Nephron (organoid): Measurements from ENCODE around the gene EXOSC3.
"Not testable (repeated sequence)": the region's sequence is repeated elsewhere in the genome, so short reads cannot be mapped to it uniquely, and the experiment has no call there.

ENCODE experiments used
- H3K27ac Mint-ChIP-seq, 3 experiments: 2 replicates each; pipeline ENCODE4 v1.8.0; 2020; ENCODE audit warnings: mixed read lengths in 3 of 3, mild to moderate bottlenecking in 2 of 3, moderate library complexity in 1 of 3
- H3K27me3 Mint-ChIP-seq: 2 replicates; pipeline ENCODE4 v1.8.0; 2021; ENCODE audit warnings: low read depth, mild to moderate bottlenecking, moderate library complexity, mixed read lengths
- H3K36me3 Mint-ChIP-seq: 2 replicates; pipeline ENCODE4 v1.8.0; 2020; ENCODE audit warnings: low read depth, mixed read lengths
- H3K4me1 Mint-ChIP-seq: 2 replicates; pipeline ENCODE4 v1.8.0; 2020; ENCODE audit warnings: mixed read lengths
- H3K4me3 Mint-ChIP-seq, 3 experiments: 2 replicates each; pipeline ENCODE4 v1.8.0; 2020; ENCODE audit warnings: mild to moderate bottlenecking in 3 of 3, mixed read lengths in 3 of 3, moderate library complexity in 2 of 3
- H3K9me3 Mint-ChIP-seq: 2 replicates; pipeline ENCODE4 v1.8.0; 2020; ENCODE audit warnings: mixed read lengths
- TF ChIP-seq, protein P1 (sequence below), 3 experiments: fragments of 200-600 bp; sonication (generic); IDR thresholded peaks; one replicate each; pipeline ENCODE4 v1.5.0; 2021; ENCODE audit warnings: antibody characterized with exemption in 3 of 3; ENCODE audit not compliant: unreplicated experiment in 3 of 3

EXOSC3 gene

DNA sequence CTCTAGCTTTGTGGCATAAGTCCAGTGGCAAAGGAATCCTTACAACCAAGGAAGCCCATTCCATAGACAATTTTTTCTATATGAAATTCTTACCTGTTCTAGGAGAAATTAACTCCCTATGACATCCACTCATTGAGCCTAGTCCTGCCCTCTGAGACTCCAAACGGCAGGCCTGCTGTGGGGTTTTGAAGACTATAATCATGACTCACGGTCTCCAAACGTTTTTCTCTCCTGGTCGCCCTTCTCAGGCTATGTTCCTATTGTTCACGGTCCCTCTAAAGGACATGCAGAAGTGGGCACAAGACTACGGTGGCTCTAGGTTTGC lies 611 bp downstream of the EXOSC3 start:
- Mint-ChIP-seq H3K4me1 (peaks cover 21% of the 10 kb centered on the region), H3K9me3 (no peaks in the 10 kb centered on the region), H3K36me3 (peaks cover 39% of the 10 kb centered on the region), H3K27me3 (no peaks in the 10 kb centered on the region), H3K4me3 (peak overlapping the region; percentile 99 to 100 (median 99)), H3K27ac (peak overlapping the region in 2 of 3 experiments; percentile 85 to 95)
- TF ChIP-seq, protein P1, sequence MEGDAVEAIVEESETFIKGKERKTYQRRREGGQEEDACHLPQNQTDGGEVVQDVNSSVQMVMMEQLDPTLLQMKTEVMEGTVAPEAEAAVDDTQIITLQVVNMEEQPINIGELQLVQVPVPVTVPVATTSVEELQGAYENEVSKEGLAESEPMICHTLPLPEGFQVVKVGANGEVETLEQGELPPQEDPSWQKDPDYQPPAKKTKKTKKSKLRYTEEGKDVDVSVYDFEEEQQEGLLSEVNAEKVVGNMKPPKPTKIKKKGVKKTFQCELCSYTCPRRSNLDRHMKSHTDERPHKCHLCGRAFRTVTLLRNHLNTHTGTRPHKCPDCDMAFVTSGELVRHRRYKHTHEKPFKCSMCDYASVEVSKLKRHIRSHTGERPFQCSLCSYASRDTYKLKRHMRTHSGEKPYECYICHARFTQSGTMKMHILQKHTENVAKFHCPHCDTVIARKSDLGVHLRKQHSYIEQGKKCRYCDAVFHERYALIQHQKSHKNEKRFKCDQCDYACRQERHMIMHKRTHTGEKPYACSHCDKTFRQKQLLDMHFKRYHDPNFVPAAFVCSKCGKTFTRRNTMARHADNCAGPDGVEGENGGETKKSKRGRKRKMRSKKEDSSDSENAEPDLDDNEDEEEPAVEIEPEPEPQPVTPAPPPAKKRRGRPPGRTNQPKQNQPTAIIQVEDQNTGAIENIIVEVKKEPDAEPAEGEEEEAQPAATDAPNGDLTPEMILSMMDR (IDR thresholded peaks at IDR 0.05; ENCODE audit: unreplicated experiment in 3 of 3): no peak

DNA sequence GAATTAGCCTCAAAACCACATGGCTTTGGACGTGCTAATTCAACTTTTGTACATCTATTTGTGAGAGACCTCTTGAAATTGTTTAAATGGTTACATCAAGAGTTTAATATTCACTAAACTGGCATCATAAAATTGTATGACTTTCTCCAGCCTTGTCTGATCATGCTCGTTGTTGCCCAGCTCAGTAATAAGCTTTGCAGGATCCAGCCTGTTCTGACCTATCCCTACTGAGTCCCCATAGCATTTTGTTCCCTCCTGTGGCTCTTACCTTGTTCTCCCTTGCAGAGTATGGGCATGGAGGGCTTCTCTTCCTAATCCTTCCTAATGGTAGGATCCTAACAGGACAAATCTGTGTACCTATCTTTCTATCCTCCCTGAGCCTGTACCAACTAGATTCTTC lies 6.3 kb downstream of the EXOSC3 start:
- no peaks in the 10 kb centered on the region for H3K9me3 Mint-ChIP-seq
- H3K27ac Mint-ChIP-seq: no peak overlapping the region
- H3K4me1 Mint-ChIP-seq: peaks cover 8% of the 10 kb centered on the region
- H3K36me3 Mint-ChIP-seq: peaks cover 68% of the 10 kb centered on the region
- H3K27me3 Mint-ChIP-seq: no peaks in the 10 kb centered on the region
- TF ChIP-seq, protein P1 (IDR thresholded peaks at IDR 0.05; ENCODE audit: unreplicated experiment in 3 of 3): no peak
- no peak overlapping the region for H3K4me3 Mint-ChIP-seq

DNA sequence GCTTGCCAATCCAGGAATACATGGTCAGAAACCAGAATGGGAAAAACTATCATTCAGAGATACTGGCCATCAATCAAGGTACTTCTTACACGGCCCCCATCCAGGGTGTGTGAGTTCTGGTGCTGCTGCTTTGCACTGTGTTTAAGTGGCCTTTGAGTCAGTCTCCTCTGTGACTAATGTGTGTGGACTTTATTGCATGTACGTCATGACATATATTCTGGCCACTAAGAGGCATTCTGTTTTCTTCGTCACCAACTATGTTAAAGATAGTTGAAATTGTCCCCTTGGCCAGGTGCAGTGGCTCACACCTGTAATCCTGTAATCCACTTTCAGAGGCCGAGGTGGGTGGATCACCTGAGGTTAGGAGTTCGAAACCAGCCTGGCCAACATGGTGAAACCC lies 8.5 kb downstream of the EXOSC3 start:
- H3K9me3 Mint-ChIP-seq: no peaks in the 10 kb centered on the region
- no peak overlapping the region for H3K4me3 Mint-ChIP-seq
- no peaks in the 10 kb centered on the region for H3K27me3 Mint-ChIP-seq
- TF ChIP-seq, protein P1 (IDR thresholded peaks at IDR 0.05; ENCODE audit: unreplicated experiment in 3 of 3): no peak
- peaks cover 62% of the 10 kb centered on the region for H3K36me3 Mint-ChIP-seq
- no peak overlapping the region for H3K27ac Mint-ChIP-seq
- no peaks in the 10 kb centered on the region for H3K4me1 Mint-ChIP-seq

DNA sequence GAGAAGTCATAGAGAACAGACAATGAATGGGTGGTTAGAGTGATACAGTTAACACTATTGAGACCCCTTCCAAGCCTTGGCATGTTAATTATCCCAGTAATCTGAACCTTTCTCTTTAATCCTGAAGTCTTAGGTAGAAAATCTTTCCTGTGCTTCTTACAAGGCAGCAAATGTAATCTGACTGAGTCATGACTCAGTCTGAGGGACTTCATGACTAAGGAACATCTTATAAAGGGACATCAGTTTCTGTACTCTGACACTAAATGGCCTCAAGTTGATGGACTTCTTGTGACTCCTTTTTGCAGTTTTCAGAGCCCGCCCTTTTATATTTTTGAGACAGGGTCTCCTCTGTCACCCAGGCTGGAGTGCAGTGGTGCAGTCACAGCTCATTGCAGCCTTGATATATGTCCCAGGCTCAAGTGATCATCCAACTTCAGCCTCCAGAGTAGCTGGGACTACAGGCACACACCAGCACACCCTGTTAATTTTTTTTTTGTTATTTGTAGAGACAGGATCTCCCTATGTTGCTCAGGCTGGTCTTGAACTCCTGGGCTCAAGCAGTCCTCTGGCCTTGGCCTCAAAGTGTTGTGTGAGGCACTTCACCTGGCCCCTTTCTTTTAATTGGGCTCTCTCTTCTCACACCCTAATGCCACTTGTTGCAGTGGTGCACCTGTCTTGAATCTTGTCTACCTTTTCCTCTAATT lies 9.5 kb downstream of the EXOSC3 start:
- H3K27ac Mint-ChIP-seq: no peak overlapping the region
- no peak overlapping the region for H3K4me3 Mint-ChIP-seq
- no peaks in the 10 kb centered on the region for H3K9me3 Mint-ChIP-seq
- no peaks in the 10 kb centered on the region for H3K4me1 Mint-ChIP-seq
- no peaks in the 10 kb centered on the region for H3K27me3 Mint-ChIP-seq
- H3K36me3 Mint-ChIP-seq: peaks cover 61% of the 10 kb centered on the region
- TF ChIP-seq, protein P1 (IDR thresholded peaks at IDR 0.05; ENCODE audit: unreplicated experiment in 3 of 3): no peak

DNA sequence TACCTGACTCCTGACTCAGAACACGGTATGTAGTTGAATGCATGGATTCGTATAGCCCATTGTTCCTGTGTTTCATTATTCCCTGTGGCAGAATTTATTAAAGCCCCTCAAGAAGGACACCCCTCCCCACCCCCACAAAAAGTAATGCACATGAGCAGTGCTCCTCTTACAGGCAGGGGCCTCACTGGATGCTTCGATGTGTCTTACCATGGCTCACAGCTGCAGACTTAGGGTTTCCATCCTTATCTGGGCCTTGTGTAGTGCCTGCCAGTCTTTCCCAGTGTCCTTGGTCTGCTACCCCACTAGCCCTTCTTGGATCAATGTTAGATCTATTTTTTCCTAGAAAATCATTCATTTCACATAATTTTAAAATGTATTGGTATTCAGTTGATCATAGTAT lies 14.9 kb downstream of the EXOSC3 start:
- Mint-ChIP-seq H3K36me3 (peaks cover 50% of the 10 kb centered on the region), H3K4me1 (no peaks in the 10 kb centered on the region), H3K27ac (no peak overlapping the region), H3K9me3 (peaks cover 2% of the 10 kb centered on the region), H3K4me3 (no peak overlapping the region), H3K27me3 (no peaks in the 10 kb centered on the region)
- TF ChIP-seq, protein P1 (IDR thresholded peaks at IDR 0.05; ENCODE audit: unreplicated experiment in 3 of 3): no peak

DNA sequence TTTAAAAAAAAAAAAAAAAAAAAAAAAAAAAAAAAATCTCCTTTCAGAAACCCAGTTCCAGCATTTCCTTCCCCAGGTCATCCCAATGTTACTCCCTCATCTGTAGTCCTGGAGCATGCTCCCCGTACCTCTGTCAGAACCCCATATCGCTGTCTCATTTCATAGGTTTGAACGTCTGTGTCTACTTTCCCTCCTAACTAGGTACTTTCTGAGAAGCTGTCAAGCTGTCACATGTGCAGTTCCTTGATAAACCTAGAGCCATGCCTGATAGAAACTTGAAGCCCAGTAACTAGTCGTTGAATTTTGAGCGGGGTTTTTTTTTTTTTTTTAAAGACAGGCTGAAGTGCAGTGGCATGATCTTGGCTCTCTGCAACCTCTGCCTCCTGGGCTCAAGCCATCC lies 15.6 kb downstream of the EXOSC3 start:
- no peak overlapping the region for H3K4me3 Mint-ChIP-seq
- TF ChIP-seq, protein P1 (IDR thresholded peaks at IDR 0.05; ENCODE audit: unreplicated experiment in 3 of 3): no peak
- no peaks in the 10 kb centered on the region for H3K4me1 Mint-ChIP-seq
- peaks cover 4% of the 10 kb centered on the region for H3K9me3 Mint-ChIP-seq
- H3K36me3 Mint-ChIP-seq: peaks cover 49% of the 10 kb centered on the region
- H3K27ac Mint-ChIP-seq: no peak overlapping the region
- H3K27me3 Mint-ChIP-seq: no peaks in the 10 kb centered on the region

DNA sequence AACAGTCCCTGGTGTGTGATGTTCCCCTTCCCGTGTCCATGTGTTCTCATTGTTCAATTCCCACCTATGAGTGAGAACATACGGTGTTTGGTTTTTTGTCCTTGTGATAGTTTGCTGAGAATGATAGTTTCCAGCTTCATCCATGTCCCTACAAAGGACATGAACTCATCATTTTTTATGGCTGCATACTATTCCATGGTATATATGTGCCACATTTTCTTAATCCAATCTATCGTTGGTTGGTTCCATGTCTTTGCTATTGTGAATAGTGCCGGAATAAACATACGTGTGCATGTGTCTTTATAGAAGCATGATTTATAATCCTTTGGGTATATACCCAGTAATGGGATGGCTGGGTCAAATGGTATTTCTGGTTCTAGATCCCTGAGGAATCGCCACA lies 19.6 kb downstream of the EXOSC3 start:
- not testable (repeated sequence) for H3K4me1 Mint-ChIP-seq, H3K27me3 Mint-ChIP-seq, H3K9me3 Mint-ChIP-seq, H3K27ac Mint-ChIP-seq, H3K4me3 Mint-ChIP-seq
- H3K36me3 Mint-ChIP-seq: peaks cover 40% of the 10 kb centered on the region
